MCF 10A (cell line): ENCODE measurements around the gene PAWR. TPM values are rescaled to one million over a fixed set of nuclear protein-coding genes. Genes with fewer than 3 reads are reported as not detected.

Source experiments
- Bru-seq: library from RNA; stranded (reverse); fragments of 400-500 nt; gene quantifications from one replicate; lab custom pipeline; 2021; lab: Mats Ljungman, UMichigan
- BruChase-seq, 2 experiments: library from RNA; stranded (reverse); fragments of 400-500 nt; gene quantifications; one replicate each; lab custom pipeline; 2021; lab: Mats Ljungman, UMichigan
- BruUV-seq: library from RNA; stranded (reverse); fragments of 400-500 nt; replicated peaks from 2 replicates; lab custom pipeline; 2021; lab: Mats Ljungman, UMichigan
- CTCF ChIA-PET: fragments of 300-600 bp; sonication (Branson Sonifier 250); formaldehyde crosslinking; extraction: SDS; loops from one replicate; lab custom pipeline; 2021; ENCODE audit warnings: antibody characterized with exemption, inconsistent platforms; lab: Yijun Ruan, JAX
- POLR2A ChIA-PET: fragments of 300-600, 350-650 bp; sonication (Branson Sonifier 250); formaldehyde crosslinking; extraction: SDS; loops from one replicate; lab custom pipeline; 2020; ENCODE audit warnings: antibody characterized with exemption, inconsistent platforms; lab: Yijun Ruan, JAX
- DNase-seq: peaks from one replicate; pipeline ENCODE4 v3.0.0-alpha.2; 2018; ENCODE audit not compliant: unreplicated experiment
- H3K27ac Mint-ChIP-seq: one replicate; pipeline ENCODE4 v1.8.0; 2022; ENCODE audit warnings: mild to moderate bottlenecking, low read depth, mixed read lengths; ENCODE audit not compliant: unreplicated experiment
- H3K27me3 Mint-ChIP-seq: one replicate; pipeline ENCODE4 v1.8.0; 2022; ENCODE audit warnings: mixed read lengths; ENCODE audit not compliant: insufficient read depth, unreplicated experiment
- H3K36me3 Mint-ChIP-seq: one replicate; pipeline ENCODE4 v1.8.0; 2022; ENCODE audit warnings: mild to moderate bottlenecking, moderate library complexity, mixed read lengths; ENCODE audit not compliant: insufficient read depth, unreplicated experiment
- H3K4me1 Mint-ChIP-seq: one replicate; pipeline ENCODE4 v1.8.0; 2022; ENCODE audit warnings: mixed read lengths; ENCODE audit not compliant: insufficient read depth, unreplicated experiment
- H3K4me3 Mint-ChIP-seq: one replicate; pipeline ENCODE4 v1.8.0; 2022; ENCODE audit warnings: mild to moderate bottlenecking, moderate library complexity, mixed read lengths; ENCODE audit not compliant: unreplicated experiment
- H3K9me3 Mint-ChIP-seq: one replicate; pipeline ENCODE4 v1.8.0; 2022; ENCODE audit warnings: mixed read lengths; ENCODE audit not compliant: unreplicated experiment
- intact Hi-C: fragments of 100-400 bp; cut with micrococcal nuclease; formaldehyde crosslinking; loops from 2 replicates; pipeline ENCODE4 v1.14.1; 2022
- long read RNA-seq: library from polyadenylated mRNA; stranded (forward); transcript quantifications from one replicate; pipeline ENCODE4 v2.0.0, GENCODE V29; 2022
- total RNA-seq: library from RNA; stranded (reverse); gene quantifications from 2 replicates; pipeline ENCODE4 v1.2.3, GENCODE V29; 2022
- TF ChIP-seq, protein P1 (sequence below): fragments of 200-600 bp; IDR thresholded peaks from one replicate; pipeline ENCODE4 v1.8.0; 2022; ENCODE audit warnings: antibody characterized with exemption, mild to moderate bottlenecking; ENCODE audit not compliant: unreplicated experiment

Gene PAWR
- 248 and 330 TPM in 2 replicates for total RNA-seq
- percentile 94 among the genes with signal in this experiment for Bru-seq, nascent RNA
- percentile 90 among the genes with signal in this experiment for BruChase-seq, experiment 1, labeled RNA remaining after a 6-hour chase
- percentile 89 among the genes with signal in this experiment for BruChase-seq, experiment 2, labeled RNA remaining after a 2-hour chase
- long read RNA-seq, full-length matches to known transcripts: 130 of 349 reads
- long read RNA-seq, partial matches to known transcripts: 168 of 349 reads
- long read RNA-seq, other reads (novel, unspliced or antisense): 51 of 349 reads

DNA sequence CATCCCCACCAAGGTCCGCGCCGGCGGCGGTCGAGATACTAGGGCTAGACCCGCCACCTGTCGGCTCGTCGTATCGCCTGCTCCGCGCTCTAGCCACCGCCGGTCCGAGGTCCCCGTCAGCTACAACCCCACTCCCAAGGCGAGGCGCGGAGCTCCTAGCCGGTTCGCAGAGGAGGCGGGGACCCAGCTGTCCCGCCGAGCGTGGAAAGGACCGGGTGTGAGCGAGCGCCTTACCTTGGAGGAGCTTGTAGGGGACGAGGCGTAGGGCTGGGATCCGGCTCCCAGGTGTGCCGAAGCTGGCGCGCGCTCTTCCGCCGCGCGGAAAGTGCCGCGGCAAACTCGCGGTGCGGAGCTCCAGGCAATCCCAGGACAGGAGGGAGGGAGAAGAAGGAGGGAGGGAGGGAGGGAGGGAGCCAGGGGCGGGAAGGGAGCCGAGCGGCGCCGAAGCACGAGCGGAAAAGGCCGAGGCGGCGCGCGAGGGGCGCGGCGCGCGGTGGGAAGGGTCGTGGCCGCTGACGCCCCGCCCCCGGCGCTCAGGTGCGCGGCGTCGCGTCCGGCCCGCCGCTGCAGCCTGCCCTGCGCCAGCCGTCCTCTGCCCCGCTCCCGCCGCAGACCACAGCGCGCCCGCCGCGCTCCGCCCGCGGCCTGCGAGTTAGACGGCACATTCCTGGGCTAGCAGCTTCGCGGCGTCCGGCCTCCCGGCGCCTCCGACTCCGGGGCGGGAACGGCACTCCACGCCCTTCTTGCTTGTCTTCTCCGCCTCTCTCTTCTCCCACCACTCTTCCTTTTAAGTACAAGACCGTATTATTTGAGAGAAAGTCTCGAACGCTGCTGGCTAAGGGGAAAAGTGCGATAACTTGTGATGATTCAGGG, at the start of gene PAWR:
PAWR (minus strand) TSS at position 327 of the 873 bp plus-strand sequence. CDS start 720 bp downstream, outside the sequence.
- H3K27me3 Mint-ChIP-seq: no peaks in the 10 kb centered on the region
- POLR2A ChIA-PET: interaction anchor here (0.6 to 11.0 kb wide), 30 partner anchors 8 to 272 kb away, joined by 3 to 103 read pairs (median 6); partner anchors contain the start of gene PPP1R12A
- BruUV-seq: no TSS peak
- peak; percentile 86 for DNase-seq
- H3K4me1 Mint-ChIP-seq: peaks cover 32% of the 10 kb centered on the region
- H3K27ac Mint-ChIP-seq: peak within 1 kb of the TSS; percentile 96
- TF ChIP-seq, protein P1, sequence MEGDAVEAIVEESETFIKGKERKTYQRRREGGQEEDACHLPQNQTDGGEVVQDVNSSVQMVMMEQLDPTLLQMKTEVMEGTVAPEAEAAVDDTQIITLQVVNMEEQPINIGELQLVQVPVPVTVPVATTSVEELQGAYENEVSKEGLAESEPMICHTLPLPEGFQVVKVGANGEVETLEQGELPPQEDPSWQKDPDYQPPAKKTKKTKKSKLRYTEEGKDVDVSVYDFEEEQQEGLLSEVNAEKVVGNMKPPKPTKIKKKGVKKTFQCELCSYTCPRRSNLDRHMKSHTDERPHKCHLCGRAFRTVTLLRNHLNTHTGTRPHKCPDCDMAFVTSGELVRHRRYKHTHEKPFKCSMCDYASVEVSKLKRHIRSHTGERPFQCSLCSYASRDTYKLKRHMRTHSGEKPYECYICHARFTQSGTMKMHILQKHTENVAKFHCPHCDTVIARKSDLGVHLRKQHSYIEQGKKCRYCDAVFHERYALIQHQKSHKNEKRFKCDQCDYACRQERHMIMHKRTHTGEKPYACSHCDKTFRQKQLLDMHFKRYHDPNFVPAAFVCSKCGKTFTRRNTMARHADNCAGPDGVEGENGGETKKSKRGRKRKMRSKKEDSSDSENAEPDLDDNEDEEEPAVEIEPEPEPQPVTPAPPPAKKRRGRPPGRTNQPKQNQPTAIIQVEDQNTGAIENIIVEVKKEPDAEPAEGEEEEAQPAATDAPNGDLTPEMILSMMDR: peak; percentile 17
- no peaks in the 10 kb centered on the region for H3K9me3 Mint-ChIP-seq
- CTCF ChIA-PET: interaction anchor here (0.6 to 4.8 kb wide), 21 partner anchors 10 to 1088 kb away, joined by 3 to 18 read pairs (median 4); no protein-coding TSS in a partner anchor
- peaks cover 5% of the 10 kb centered on the region for H3K36me3 Mint-ChIP-seq
- intact Hi-C loops: loop anchor here (1.0 to 5.0 kb wide), 7 partner anchors 47 to 576 kb away; partner anchors contain the start of gene PPP1R12A
- peak within 1 kb of the TSS; percentile 87 for H3K4me3 Mint-ChIP-seq

DNA sequence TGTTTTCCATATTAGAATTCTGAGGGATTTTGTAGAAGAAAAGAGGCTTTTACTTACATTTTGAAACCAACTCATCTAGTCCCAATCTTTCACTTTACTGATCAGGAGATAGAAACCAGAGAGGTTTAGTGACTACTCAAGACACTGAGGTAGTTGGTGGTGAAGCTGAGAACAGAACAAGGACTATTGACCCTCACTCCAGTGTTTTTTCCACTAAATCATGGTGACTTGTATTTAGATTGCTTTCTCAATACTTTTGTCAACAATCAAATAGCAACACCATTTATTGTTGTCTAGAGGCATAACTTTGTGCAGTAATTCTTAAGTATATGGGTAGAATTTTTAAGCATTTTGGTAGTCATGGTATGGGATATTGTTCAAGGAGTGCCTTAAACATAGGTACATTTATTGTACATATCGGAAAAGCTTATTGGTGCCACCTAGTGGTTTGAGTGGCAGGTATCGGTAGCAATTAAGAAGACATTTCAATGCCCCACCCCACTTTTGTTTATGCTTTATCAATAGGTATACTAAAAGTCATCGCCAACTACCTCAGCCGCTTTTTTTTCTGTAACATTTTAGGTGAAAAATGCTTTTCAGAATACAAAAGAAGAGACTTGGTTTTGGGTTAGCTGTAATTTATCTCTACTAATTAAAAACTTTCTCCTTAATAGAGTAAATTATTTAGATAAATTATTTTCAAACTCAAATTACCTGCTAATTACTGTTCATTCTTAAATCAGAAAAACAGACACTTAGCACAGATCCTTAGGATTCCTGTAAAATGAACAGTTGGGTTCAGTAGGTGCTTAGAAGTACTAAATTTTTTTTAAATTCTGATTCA, 47.3 kb upstream of the PAWR start:
- ChIA-PET CTCF (interaction anchor here (0.6 to 3.1 kb wide), 25 partner anchors 11 to 933 kb away, joined by 3 to 32 read pairs (median 3); no protein-coding TSS in a partner anchor), POLR2A (interaction anchor here (0.6 to 2.5 kb wide), 10 partner anchors 9 to 330 kb away, joined by 3 to 25 read pairs (median 4); partner anchors contain the start of gene PAWR)
- Mint-ChIP-seq H3K36me3 (no peaks in the 10 kb centered on the region), H3K27ac (no peak overlapping the region), H3K27me3 (no peaks in the 10 kb centered on the region), H3K9me3 (no peaks in the 10 kb centered on the region), H3K4me1 (no peaks in the 10 kb centered on the region), H3K4me3 (no peak overlapping the region)
- BruUV-seq: no TSS peak
- peak; percentile 80 for DNase-seq
- TF ChIP-seq, protein P1: peak; percentile 62
- intact Hi-C loops: loop anchor here (1.0 to 2.0 kb wide), 6 partner anchors 47 to 448 kb away; no protein-coding TSS in a partner anchor

DNA sequence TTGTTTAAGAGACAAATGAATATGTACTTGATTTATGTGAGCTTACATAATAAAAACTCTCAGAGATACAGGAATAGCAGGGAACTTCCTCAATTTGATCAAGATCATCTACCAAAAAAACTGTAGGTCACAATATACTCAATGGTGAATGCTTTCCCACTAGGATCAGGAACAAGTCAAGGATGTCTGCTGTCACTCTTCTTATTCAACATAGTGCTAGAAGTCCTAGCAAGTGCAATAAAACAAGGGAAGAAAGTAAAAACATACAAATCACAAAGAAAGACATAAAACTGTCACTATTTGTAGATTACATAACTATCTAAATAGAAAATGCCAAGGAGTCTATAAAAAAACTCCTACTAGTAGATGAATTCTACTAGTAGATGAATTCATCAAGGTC, 41.9 kb upstream of the PAWR start:
- intact Hi-C loops: no loop called here
- TF ChIP-seq, protein P1: no peak
- DNase-seq: no peak
- Mint-ChIP-seq H3K4me1 (no peaks in the 10 kb centered on the region), H3K4me3 (no peak overlapping the region), H3K9me3 (peaks cover 16% of the 10 kb centered on the region), H3K27ac (no peak overlapping the region), H3K36me3 (no peaks in the 10 kb centered on the region), H3K27me3 (no peaks in the 10 kb centered on the region)
- no TSS peak for BruUV-seq
- POLR2A ChIA-PET: interaction anchor here (0.7 kb wide), 1 partner anchor 117 kb away, joined by 3 read pairs; no protein-coding TSS in a partner anchor
- CTCF ChIA-PET: interaction anchor here (0.6 to 1.0 kb wide), 4 partner anchors 42 to 313 kb away, joined by 3 to 5 read pairs (median 4); partner anchors contain the start of gene PAWR
